Stimulated activated CD8-positive, alpha-beta memory T cell treated with anti-CD3 and anti-CD28 coated beads, Interleukin-2, amount 100 ng/mL, for 1 hour (primary cell): ENCODE data around the gene ANKH.

Experiments used
- DNase-seq, 2 donors: peaks; one replicate each; pipeline ENCODE4 v3.0.0-alpha.2; 2020; ENCODE audit warnings: low read depth in 2 of 2

ANKH gene

DNA sequence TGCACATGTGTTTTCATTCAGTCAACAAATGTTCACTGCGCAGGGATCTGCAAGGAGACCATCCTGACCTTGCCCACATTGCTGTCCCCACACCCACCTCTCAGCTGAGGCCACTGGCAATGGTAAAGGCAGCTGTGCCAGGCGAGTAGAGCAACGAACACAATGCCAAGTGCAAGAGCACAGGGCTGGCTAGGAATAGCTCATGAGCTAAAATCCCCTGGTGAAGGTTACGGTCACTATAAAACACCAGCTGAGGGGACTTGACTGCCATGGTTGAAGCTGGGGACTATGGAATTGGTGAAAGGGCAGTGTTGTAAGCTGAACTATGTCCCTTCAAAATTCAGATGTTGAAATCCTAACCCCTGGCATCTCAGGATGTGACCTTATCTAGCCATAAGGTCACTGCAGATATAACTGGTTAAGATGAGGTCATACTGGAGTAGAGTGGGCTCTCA, 111.0 kb downstream of the ANKH start:
- DNase-seq, result no peak

GRCh38 chr5:14759744-14760547, 111.6 kb downstream of the ANKH start:
- no peak for DNase-seq

- no peak for DNase-seq
Observed at GRCh38 chr5:14757850-14758249, 113.7 kb downstream of the ANKH start.

DNA sequence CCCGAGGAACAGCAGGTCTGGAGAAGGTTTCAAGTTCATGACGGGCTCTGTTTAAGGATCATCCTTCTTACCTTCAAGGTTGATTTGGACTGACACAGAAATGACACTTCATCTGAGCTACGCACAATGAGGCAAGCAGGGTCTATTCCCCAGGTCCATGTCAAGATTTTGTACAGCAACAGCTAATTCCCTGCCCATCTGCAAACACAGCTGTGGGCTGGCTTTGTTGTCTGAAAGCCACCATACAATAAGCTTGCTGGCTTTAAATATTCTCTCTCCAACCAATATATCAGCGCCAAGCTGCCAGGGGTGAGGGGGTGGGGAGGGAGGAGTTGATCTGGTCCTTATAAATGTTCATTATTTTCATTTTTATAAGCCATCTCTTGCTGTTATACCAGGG, 115.1 kb downstream of the ANKH start:
- DNase-seq, result no peak

GRCh38 chr5:14753947-14754346, 117.6 kb downstream of the ANKH start:
- no peak for DNase-seq

DNA sequence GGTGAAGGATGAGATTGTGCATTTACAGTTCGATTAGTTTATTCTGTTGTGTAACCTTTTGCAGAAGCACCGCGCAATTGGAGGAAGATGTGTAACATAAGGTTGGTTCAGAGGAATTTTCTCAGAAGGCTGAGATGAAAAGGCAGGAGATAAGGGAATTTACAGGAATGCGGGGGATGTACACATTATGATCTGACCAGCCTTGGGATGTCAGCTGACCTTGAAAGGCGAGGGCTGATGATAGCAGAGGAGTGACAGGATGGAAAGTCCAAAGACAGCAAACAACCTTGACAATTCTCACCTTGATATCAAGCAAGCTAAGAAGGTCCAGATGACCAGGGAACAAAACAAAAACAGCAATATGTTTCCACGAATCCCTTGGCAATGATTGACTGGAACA, 118.3 kb downstream of the ANKH start:
- DNase-seq, result no peak

DNA sequence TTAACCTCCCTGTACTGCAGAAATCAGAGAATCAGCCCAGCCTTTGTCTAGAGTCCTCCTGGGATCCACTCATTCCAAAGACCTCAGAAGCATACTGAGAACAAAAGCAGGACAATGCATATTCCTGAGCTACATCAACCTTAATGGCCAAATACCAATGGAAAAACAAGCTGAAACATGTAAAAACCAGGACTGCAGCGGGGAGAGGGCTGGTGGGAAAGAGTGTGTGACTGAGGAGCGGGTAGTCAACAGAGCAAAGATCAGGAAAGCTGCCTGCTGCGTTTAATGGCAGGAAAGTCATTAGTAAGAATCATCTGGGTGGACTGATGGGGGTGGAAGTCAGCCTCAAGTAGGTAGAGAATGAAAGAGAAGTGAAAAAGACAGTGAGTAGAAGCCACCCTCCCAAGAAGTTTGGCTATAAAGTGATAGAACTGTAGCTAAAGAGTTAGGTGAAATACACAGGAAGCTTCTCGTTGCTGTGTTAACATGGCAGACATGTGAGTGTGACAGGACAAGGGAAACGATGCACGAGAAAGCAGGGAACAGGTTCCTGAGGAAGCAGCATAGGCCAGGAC, 119.0 kb downstream of the ANKH start:
- no peak for DNase-seq

GRCh38 chr5:14750712-14751111, 120.9 kb downstream of the ANKH start:
- no peak for DNase-seq

DNA sequence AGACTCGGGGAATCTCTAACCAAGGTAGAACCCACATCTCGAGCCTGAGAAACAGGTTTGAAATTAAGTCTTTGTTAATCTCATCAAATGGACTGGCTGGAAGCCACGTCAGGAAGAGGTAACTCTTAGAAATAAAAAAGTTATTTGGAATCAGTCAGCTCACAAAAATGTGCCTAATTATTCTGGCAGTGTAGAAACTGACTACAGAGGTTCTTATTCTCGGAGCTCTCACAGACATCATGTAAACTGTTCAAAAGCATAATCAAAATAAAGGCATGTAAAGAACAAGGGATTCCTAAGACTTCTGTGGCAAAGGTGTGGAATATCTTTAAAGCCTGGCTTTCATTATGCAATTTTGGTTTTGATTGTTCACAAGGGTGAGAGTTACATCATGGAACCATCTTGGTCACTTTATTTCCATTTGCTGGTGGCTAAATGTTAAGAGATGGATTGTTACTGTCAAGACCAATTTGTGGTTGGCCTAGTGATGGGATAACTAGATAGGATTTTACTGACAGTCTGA, 121.9 kb downstream of the ANKH start:
- no peak for DNase-seq

GRCh38 chr5:14748180-14748900, 123.2 kb downstream of the ANKH start:
- no peak for DNase-seq

GRCh38 chr5:14745753-14746152, 125.8 kb downstream of the ANKH start:
- DNase-seq, result peak in 1 of 2 donors; percentile 20

DNA sequence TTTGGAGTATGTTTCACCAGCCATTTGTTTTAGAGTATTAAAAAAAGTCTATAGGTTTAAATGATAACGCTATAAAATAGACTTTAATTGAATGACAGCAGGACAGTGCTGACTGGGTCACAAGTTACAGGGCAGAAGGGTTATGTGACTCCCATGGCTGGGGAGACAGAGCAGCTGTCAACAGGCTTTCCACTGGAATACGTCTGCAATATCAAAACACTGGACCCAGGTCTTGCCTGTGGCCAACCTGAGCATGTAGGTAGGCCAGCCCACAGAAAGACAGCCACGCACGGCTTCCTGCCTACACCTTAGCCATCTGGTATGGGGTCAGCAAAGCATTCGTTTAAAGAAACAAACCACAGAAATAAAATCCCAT, 126.4 kb downstream of the ANKH start:
- no peak for DNase-seq

- no peak for DNase-seq
Observed at GRCh38 chr5:14744296-14745187, 127.0 kb downstream of the ANKH start.

DNA sequence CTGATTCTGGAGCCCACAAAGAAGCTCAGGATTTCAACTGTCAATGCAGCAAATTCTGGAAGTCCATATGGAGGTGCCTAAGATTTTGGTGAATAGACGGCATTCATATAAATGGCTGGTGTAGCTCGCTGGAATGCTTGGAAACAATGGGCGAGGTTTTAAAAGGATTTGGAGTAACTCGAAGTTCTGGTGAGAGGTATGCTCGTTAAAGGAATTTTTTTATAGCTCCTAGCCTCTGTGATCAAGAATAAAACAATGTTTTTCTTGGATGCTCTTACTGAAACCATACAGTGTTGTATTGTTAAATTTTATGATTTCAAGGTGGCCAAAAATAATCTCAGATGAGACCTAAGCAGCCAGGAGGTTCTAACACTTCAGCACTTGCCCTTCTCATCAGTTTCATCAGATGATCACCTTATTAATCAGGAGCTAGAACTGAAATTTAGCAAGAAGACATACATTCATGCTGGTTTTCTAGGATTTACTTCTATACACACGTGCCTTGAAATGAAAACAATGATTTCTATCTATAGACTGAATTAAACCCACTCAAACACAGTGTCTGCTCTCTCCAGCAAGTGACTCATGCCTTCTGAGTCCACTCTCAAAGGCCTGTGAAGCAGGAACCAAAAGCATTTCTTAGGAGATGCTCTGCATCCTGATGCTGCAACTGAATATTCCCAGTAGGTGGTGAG, 127.8 kb downstream of the ANKH start:
- DNase-seq, result no peak

DNA sequence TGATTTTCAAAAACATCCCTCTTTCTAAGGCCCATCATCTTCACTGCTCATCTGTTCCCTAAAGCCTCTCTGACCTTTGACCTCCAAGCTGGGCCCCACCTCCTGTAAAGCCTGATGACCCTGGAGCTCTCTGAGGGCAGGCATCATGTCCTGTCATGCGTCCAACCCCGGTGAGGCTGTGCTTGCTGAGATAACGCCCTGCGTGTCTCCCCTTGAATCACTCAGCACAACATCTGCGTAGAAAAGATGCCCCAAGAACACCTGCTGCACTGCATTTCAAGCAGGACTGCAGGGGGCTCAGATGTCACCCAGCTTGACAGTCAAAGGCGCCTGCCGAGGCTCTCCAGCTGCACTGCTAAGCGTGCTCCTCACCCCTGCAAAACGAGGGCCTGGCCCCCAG, 129.1 kb downstream of the ANKH start:
- no peak for DNase-seq

- no peak for DNase-seq
Observed at GRCh38 chr5:14741801-14742440, 129.7 kb downstream of the ANKH start.

- no peak for DNase-seq
Observed at GRCh38 chr5:14741131-14741530, 130.4 kb downstream of the ANKH start.

DNA sequence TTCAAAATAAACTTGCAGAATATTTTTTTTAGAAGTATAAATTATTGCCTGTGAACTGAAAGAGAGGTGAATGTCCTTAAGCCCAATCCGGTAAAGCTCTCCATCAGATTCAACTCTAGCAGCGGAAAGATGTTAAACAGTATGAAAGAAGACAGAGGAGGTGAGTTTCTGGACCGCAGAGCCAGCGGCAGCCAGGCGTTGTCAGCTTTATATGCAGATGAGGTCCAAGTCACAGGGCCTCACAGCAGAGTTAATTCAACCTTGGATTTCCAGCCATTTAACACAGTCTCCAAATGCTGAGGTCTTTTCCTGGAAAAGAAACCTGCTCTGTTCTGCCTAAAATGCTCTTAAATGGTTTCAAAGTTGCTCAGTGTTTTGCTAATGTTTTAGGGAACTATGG, 131.6 kb downstream of the ANKH start:
- no peak for DNase-seq

- DNase-seq, result no peak
Observed at GRCh38 chr5:14739538-14739937, 132.0 kb downstream of the ANKH start.

GRCh38 chr5:14738050-14738449, 133.5 kb downstream of the ANKH start:
- no peak for DNase-seq

DNA sequence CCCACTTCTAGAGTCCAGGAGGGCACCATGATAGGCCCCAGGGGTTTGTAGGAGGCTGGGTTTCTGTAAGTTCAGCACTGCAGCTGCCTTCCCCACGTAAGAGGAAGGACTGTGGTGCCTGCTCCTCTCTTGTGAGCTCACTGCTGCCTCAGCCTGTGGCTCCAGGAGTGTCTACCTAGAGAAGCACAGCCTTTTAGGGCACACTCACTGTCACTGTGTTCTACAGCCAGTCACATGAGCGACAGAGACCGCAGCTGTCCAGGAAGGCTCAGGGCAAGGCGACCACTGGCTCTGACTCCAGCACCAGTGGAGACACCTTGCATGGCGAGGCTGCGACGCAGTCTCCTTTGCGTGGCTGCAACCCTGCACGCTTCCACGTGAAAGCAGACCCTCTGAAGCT, 134.3 kb downstream of the ANKH start:
- no peak for DNase-seq
